Heart right ventricle (tissue), 16 donors: ENCODE measurements around the gene SPTBN1. TPM values are rescaled to one million over a fixed set of nuclear protein-coding genes. Genes with fewer than 3 reads are reported as not detected.

Experiments
- ATAC-seq, 8 donors: fragments of 200-7000 bp; cut with Tn5 transposase; one replicate each; pipeline ENCODE4 v1.9.1; 2020; ENCODE audit warnings: mild to moderate bottlenecking in 8 of 8, moderate library complexity in 8 of 8, moderate number of reproducible peaks in 1 of 8
- DNase-seq, 2 donors: peaks; one replicate each; pipeline ENCODE4 v3.0.0-alpha.2; 2020
- H3K27ac ChIP-seq, 10 donors: fragments of 200-600 bp; sonication (generic) in 2 of 10; one replicate each; pipeline versions ENCODE4 v1.5.0 to v1.8.0; 2020 to 2022; ENCODE audit warnings: mild to moderate bottlenecking in 3 of 10
- H3K27me3 ChIP-seq, 7 donors: fragments of 200-600 bp; one replicate each; pipeline ENCODE4 v1.8.0; 2021 to 2022; ENCODE audit warnings: mild to moderate bottlenecking in 2 of 7
- H3K36me3 ChIP-seq, 9 donors: fragments of 200-600 bp; sonication (generic) in 1 of 9; one replicate each; pipeline versions ENCODE4 v1.5.0 to v1.8.0; 2020 to 2022; ENCODE audit warnings: mild to moderate bottlenecking in 2 of 9
- H3K4me1 ChIP-seq, 9 donors: fragments of 200-600 bp; sonication (generic) in 1 of 9; one replicate each; pipeline versions ENCODE4 v1.5.0 to v1.8.0; 2020 to 2022; ENCODE audit warnings: mild to moderate bottlenecking in 4 of 9
- H3K4me3 ChIP-seq, 10 donors: fragments of 200-600 bp; sonication (generic) in 2 of 10; one replicate each; pipeline versions ENCODE4 v1.5.0 to v1.8.0; 2020 to 2022; ENCODE audit warnings: mild to moderate bottlenecking in 7 of 10, moderate library complexity in 2 of 10
- H3K9me3 ChIP-seq, 11 donors: fragments of 200-600 bp in 10 of 11; sonication (generic) in 2 of 11; one replicate each; pipeline versions ENCODE4 v1.5.0 to v1.8.0; 2013 to 2022; ENCODE audit warnings: mild to moderate bottlenecking in 2 of 11, control low read depth in 1 of 11, moderate library complexity in 1 of 11
- WGBS, 2 donors: extraction: QIAGEN DNeasy Blood & Tissue Kit; methylation state at CpG; one replicate each; pipeline ENCODE4 v1.1.7; 2013; ENCODE audit warnings: inconsistent platforms in 1 of 2; 5-methylcytosine and 5-hydroxymethylcytosine counted together
- intact Hi-C, 10 donors: fragments of 100-400 bp; cut with DNase I; formaldehyde crosslinking; loops; one replicate each; pipeline versions ENCODE4 v1.11.1 to v1.14.2; 2022
- polyA plus RNA-seq, 2 donors: library from polyadenylated mRNA; stranded (reverse); fragments of 200-250 nt; gene quantifications; one replicate each; pipeline ENCODE4 v1.2.3, GENCODE V29; 2013
- total RNA-seq, 10 donors: library from RNA; stranded (reverse); fragmentation: NEBNext Ultra II Directional in 3 of 10; extraction: Animal tissue kit (Norgen Biotek cat#: 25700) in 3 of 10; gene quantifications; one replicate each; pipeline versions ENCODE4 v1.2.1 to v1.2.4, GENCODE V29; 2021 to 2023
- TF ChIP-seq, protein P1 (sequence below), 9 donors: fragments of 200-600 bp; sonication (generic) in 2 of 9; IDR thresholded peaks; one replicate each; pipeline versions ENCODE4 v1.5.0 to v1.8.0; 2021 to 2022; ENCODE audit warnings: antibody characterized with exemption in 9 of 9, mild to moderate bottlenecking in 5 of 9, moderate library complexity in 1 of 9
- donor health status: Arrhythmogenic right ventricular cardiomyopathy.
- donor health status: ischemic (EF 13 %, LVEDD 7.1; RV severe dilation, severe dysfunction).
- donor health status: healthy with polysubstance abuse.
- donor health status: DM: no; HTN: yes; CAD: no.
- donor health status: DM: no; HTN: no; CAD: no.
- donor health status: ischemic (EF 25% LVEDD 6.9; RV normal size, moderate dysfunction).
- donor health status: ischemic (EF 25% LVEDD 5.7; RV mildly dilated, moderate dysfunction).
- donor health status: healthy.
- donor health status: DM: yes; HTN: yes; CAD: no.
- donor health status: Ischemic cardiomyopathy.
- donor health status: ischemic (EF 35%, LVEDD 5.7; RV mildly dilated, moderate dysfunction).
- donor health status: nonischemic (EF 11% LVEDD 7.7; RV severe dilation, severe dysfunction).
- donor health status: DM: yes; HTN: yes; CAD: no.
- donor health status: PGD.
- donor health status: ischemic (EF 29% LVEDD 5.4; RV normal size, mild dysfunction).
- donor health status: nonischemic (EF 23%, LVEDD 6.1; RV moderate dilation, normal function).

SPTBN1 gene
- total and polyA plus RNA-seq, 12 donors = 91.1 to 643 (median 494) TPM

DNA sequence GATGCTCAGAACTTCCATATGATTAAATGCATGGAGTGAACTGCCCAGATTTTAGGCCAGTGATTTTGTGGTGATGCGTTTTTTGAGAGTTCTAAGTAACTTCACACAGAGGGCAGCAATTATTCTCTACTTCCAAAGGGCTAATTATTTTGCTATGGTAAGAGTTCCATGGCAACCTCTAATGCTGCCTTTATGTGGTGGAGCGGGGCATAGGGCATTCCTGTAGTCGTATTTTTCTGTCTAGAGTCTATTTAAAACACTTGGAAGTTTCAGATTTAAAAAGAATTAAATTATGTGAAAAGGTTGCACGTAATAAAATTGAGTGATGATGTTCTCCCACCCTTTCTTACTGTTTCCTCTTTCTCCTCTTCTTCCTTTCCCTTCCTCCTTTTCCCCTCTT lies 203.4 kb downstream of the SPTBN1 start:
- H3K27me3 ChIP-seq = no peaks in the 10 kb centered on the region
- TF ChIP-seq, protein P1, sequence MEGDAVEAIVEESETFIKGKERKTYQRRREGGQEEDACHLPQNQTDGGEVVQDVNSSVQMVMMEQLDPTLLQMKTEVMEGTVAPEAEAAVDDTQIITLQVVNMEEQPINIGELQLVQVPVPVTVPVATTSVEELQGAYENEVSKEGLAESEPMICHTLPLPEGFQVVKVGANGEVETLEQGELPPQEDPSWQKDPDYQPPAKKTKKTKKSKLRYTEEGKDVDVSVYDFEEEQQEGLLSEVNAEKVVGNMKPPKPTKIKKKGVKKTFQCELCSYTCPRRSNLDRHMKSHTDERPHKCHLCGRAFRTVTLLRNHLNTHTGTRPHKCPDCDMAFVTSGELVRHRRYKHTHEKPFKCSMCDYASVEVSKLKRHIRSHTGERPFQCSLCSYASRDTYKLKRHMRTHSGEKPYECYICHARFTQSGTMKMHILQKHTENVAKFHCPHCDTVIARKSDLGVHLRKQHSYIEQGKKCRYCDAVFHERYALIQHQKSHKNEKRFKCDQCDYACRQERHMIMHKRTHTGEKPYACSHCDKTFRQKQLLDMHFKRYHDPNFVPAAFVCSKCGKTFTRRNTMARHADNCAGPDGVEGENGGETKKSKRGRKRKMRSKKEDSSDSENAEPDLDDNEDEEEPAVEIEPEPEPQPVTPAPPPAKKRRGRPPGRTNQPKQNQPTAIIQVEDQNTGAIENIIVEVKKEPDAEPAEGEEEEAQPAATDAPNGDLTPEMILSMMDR (IDR thresholded peaks at IDR 0.05) = no peak
- intact Hi-C loops = loop anchor here in 1 of 10 donors (10.0 kb wide), 1 partner anchor 135 kb away; no protein-coding TSS in a partner anchor
- H3K36me3 ChIP-seq = peaks cover 0 to 100% (median 94%) of the 10 kb centered on the region in 9 donors
- ATAC-seq = no peak
- peaks cover 0 to 54% (median 29%) of the 10 kb centered on the region in 9 donors for H3K4me1 ChIP-seq
- WGBS, 2 donors = 79 to 87% methylated on average over 4 of the region's 4 CpGs
- H3K27ac ChIP-seq = peak overlapping the region in 8 of 10 donors; percentile 2 to 75 (median 58)
- no peak for DNase-seq
- H3K9me3 ChIP-seq = no peaks in the 10 kb centered on the region
- no peak overlapping the region for H3K4me3 ChIP-seq

GRCh38 chr2:54660752-54661151 lies 204.6 kb downstream of the SPTBN1 start:
- peaks cover 0 to 100% (median 92%) of the 10 kb centered on the region in 9 donors for H3K36me3 ChIP-seq
- ATAC-seq = no peak
- 68 to 71% methylated on average over 12 of the region's 12 CpGs for WGBS, 2 donors
- TF ChIP-seq, protein P1 (IDR thresholded peaks at IDR 0.05) = peak in 6 of 9 donors; percentile 17 to 44 (median 36)
- H3K27ac ChIP-seq = peak overlapping the region in 5 of 10 donors; percentile 1 to 94 (median 70)
- no peaks in the 10 kb centered on the region for H3K27me3 ChIP-seq
- peaks cover 0 to 66% (median 37%) of the 10 kb centered on the region in 9 donors for H3K4me1 ChIP-seq
- H3K4me3 ChIP-seq = no peak overlapping the region
- H3K9me3 ChIP-seq = no peaks in the 10 kb centered on the region
- intact Hi-C loops = no loop called here
- DNase-seq = no peak

GRCh38 chr2:54663424-54664030 lies 207.4 kb downstream of the SPTBN1 start:
- H3K36me3 ChIP-seq = peaks cover 0 to 100% (median 78%) of the 10 kb centered on the region in 9 donors
- DNase-seq (no peak), ATAC-seq (no peak)
- peaks cover 3 to 71% (median 41%) of the 10 kb centered on the region in 9 donors for H3K4me1 ChIP-seq
- H3K9me3 ChIP-seq = no peaks in the 10 kb centered on the region
- WGBS, 2 donors = 84 to 85% methylated on average over 13 of the region's 13 CpGs
- intact Hi-C loops = no loop called here
- H3K27ac ChIP-seq = peak overlapping the region in 4 of 10 donors; percentile 5 to 94 (median 47)
- no peak overlapping the region for H3K4me3 ChIP-seq
- H3K27me3 ChIP-seq = no peaks in the 10 kb centered on the region
- TF ChIP-seq, protein P1 (IDR thresholded peaks at IDR 0.05) = no peak

DNA sequence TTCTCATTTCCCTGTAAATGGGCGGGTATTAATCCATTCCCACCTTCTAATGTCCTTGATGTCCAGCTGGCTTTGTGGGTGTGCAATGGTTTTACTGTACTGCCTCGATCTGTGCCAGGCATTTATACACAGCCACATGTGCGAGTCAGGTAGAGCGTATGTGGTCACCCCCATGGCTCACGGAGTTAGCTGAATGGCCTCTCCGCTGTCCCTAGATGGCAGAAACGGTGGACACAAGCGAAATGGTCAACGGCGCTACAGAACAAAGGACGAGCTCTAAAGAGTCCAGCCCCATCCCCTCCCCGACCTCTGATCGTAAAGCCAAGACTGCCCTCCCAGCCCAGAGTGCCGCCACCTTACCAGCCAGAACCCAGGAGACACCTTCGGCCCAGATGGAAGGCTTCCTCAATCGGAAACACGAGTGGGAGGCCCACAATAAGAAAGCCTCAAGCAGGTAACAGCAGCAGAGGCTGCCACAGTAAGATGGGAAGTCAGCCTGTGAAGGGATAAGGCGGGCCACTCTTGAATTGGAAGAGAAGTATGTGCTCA lies 208.2 kb downstream of the SPTBN1 start:
- TF ChIP-seq, protein P1 (IDR thresholded peaks at IDR 0.05) = no peak
- DNase-seq (no peak), ATAC-seq (no peak)
- Histone ChIP-seq H3K4me1 (peaks cover 3 to 71% (median 42%) of the 10 kb centered on the region in 9 donors), H3K4me3 (no peak overlapping the region), H3K27me3 (no peaks in the 10 kb centered on the region), H3K36me3 (peaks cover 0 to 100% (median 77%) of the 10 kb centered on the region in 9 donors), H3K27ac (peak overlapping the region in 6 of 10 donors; percentile 71 to 94 (median 80)), H3K9me3 (no peaks in the 10 kb centered on the region)
- intact Hi-C loops = no loop called here
- 93 to 95% methylated on average over 18 of the region's 18 CpGs for WGBS, 2 donors
